ENCODE measurements around the gene MYH7.

DNA sequence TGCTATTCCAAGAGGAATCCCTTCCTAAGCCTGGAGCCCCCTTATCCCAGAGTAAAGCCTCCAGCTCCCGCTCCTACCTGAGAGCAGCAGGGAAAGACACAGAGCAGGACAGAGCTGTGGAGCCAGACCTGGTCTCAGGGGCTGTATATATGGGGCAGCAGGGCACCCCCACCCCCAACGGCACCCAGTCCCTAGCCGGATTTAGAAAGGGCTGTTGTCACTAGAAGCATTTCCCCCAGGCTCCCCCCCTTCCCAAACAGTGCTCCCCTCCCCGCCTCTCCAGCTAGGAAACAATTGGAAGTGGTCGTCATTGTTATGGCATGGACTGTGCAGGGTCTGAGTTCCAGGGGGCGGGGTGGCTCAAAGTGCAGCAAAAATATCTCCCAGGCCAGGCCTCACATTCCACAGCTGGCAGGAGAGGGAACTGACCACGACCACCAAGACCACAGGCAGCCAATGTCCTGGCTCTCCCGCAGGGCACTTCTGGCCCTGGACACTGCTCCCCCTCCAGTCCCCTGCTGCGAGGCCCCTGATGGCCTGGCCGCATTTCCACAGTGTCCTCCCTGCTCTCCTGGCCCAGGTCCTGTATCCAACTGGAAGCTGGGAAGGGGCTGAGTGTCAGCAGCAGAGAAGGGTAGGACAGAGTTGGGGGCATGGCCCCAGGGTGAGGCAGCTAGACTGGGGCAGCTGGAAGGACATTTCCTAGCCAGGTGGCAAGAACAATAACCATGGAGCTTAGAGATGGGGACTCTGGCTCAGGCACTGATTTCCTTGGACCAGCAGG is at the start of gene MYH7:
- no peak for TF ChIP-seq TCF4 (CRISPR knock-in tag; IDR thresholded peaks at IDR 0.05; ENCODE audit: borderline replicate concordance)
- no peak for TF ChIP-seq CSDC2 (CRISPR knock-in tag; IDR thresholded peaks at IDR 0.05)
- TF ChIP-seq ZFP3 (CRISPR knock-in tag; IDR thresholded peaks at IDR 0.05) = no peak
- no peak for TF ChIP-seq ISL1 (CRISPR knock-in tag; IDR thresholded peaks at IDR 0.05)
- no peak for TF ChIP-seq RARB (CRISPR knock-in tag; IDR thresholded peaks at IDR 0.05)
